ENCODE measurements around the gene MYO16. TPM values are rescaled to one million over a fixed set of nuclear protein-coding genes. Genes with fewer than 3 reads are reported as not detected.

Gene MYO16
- total RNA-seq, 1 experiment from 2014 or later, result 0.49 TPM

DNA sequence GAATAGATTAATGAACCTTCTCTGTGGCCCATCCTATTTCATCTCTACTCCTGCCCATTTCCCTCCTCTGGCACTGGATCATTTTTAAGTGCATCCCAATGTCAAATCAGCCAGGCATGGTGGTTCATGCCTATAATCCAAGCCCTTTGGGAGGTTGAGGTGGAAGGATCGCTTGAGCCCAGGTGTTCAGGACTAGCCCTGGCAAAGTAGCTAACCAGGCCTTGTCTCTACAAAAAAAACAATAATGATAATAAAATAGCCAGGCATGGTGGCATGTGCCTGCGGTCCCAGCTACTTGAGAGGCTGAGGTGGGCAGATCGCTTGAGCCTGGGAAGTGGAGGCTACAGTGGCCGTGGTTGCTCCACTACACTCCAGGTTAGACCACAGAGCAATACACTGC lies 517.0 kb downstream of the MYO16 start:
- no peak for DNase-seq (ENCODE audit: low spot score)
- intact Hi-C loops (cut with micrococcal nuclease; ENCODE audit: unreplicated experiment), result loop anchor here (5.0 to 10.0 kb wide), 4 partner anchors 229 to 958 kb away; no protein-coding TSS in a partner anchor
- CTCF ChIA-PET, result no interaction called here

GRCh38 chr13:109146912-109147647 lies 517.7 kb downstream of the MYO16 start:
- intact Hi-C loops (cut with micrococcal nuclease; ENCODE audit: unreplicated experiment), result loop anchor here (5.0 to 10.0 kb wide), 4 partner anchors 230 to 958 kb away; no protein-coding TSS in a partner anchor
- TSS peak; percentile 34 for BruUV-seq (replicated peaks)
- H3K36me3 ChIP-seq (ENCODE audit: insufficient read depth, low read length, poor library complexity, severe bottlenecking), result no peaks in the 10 kb centered on the region
- H3K9me3 ChIP-seq (ENCODE audit: low read depth, low read length, poor library complexity, severe bottlenecking), result no peaks in the 10 kb centered on the region
- POLR2A ChIA-PET (ENCODE audit: low non-redundant PET), result no interaction called here
- TF ChIP-seq EZH2 (IDR thresholded peaks at IDR 0.05; ENCODE audit: borderline replicate concordance, low read depth, low read length, poor library complexity, severe bottlenecking) (no peak), CTCF (conservative IDR thresholded peaks at IDR 0.05; ENCODE audit: low read depth, low read length) (no peak)
- CTCF ChIA-PET, result no interaction called here
- H3K4me1 ChIP-seq (ENCODE audit: insufficient read depth, low read length, poor library complexity, severe bottlenecking), result peaks cover 78% of the 10 kb centered on the region
- H3K27me3 ChIP-seq (replicated peaks; ENCODE audit: insufficient read depth, low read depth, low read length, poor library complexity), result no peaks in the 10 kb centered on the region
- H3K4me3 ChIP-seq (ENCODE audit: low read depth, low read length, poor library complexity, severe bottlenecking), result no peak overlapping the region
- peak overlapping the region; percentile 80 for H3K27ac ChIP-seq (ENCODE audit: low read depth, low read length, poor library complexity, severe bottlenecking)
- DNase-seq (ENCODE audit: low spot score), result peak; percentile 66

More for the DNA sequence above, 517.0 kb downstream of the MYO16 start:
- Histone ChIP-seq H3K4me1 (ENCODE audit: insufficient read depth, low read length, poor library complexity, severe bottlenecking) (peaks cover 71% of the 10 kb centered on the region), H3K27me3 (replicated peaks; ENCODE audit: insufficient read depth, low read depth, low read length, poor library complexity) (no peaks in the 10 kb centered on the region), H3K9me3 (ENCODE audit: low read depth, low read length, poor library complexity, severe bottlenecking) (no peaks in the 10 kb centered on the region), H3K27ac (ENCODE audit: low read depth, low read length, poor library complexity, severe bottlenecking) (peak overlapping the region; percentile 80), H3K36me3 (ENCODE audit: insufficient read depth, low read length, poor library complexity, severe bottlenecking) (no peaks in the 10 kb centered on the region), H3K4me3 (ENCODE audit: low read depth, low read length, poor library complexity, severe bottlenecking) (no peak overlapping the region)
- POLR2A ChIA-PET (ENCODE audit: low non-redundant PET), result no interaction called here
- TF ChIP-seq EZH2 (IDR thresholded peaks at IDR 0.05; ENCODE audit: borderline replicate concordance, low read depth, low read length, poor library complexity, severe bottlenecking), result no peak
- TF ChIP-seq CTCF (conservative IDR thresholded peaks at IDR 0.05; ENCODE audit: low read depth, low read length), result no peak
- no TSS peak for BruUV-seq (replicated peaks)

DNA sequence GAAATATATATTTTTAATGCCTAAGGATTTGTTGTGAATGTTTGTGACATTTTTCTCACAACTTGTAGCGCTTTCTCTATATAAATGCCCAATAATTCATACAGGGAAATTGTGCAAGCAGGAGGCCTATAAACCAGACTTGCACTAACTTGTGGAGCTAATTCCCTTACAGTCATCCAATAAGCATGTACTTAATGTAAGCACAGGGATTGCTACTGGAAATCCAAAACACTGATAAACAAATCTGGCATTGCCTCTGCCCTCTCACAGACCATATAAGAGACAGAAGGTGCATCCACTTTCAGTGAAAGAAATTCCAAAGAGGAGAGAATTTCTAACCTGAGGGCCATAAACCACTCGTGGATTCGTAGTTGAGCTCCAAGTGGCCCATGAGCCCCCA lies 518.8 kb downstream of the MYO16 start:
- no peak for DNase-seq (ENCODE audit: low spot score)
- POLR2A ChIA-PET (ENCODE audit: low non-redundant PET), result no interaction called here
- intact Hi-C loops (cut with micrococcal nuclease; ENCODE audit: unreplicated experiment), result loop anchor here (5.0 to 10.0 kb wide), 4 partner anchors 231 to 957 kb away; no protein-coding TSS in a partner anchor
- peak overlapping the region; percentile 80 for H3K27ac ChIP-seq (ENCODE audit: low read depth, low read length, poor library complexity, severe bottlenecking)
- H3K9me3 ChIP-seq (ENCODE audit: low read depth, low read length, poor library complexity, severe bottlenecking), result no peaks in the 10 kb centered on the region
- no peaks in the 10 kb centered on the region for H3K27me3 ChIP-seq (replicated peaks; ENCODE audit: insufficient read depth, low read depth, low read length, poor library complexity)
- peaks cover 89% of the 10 kb centered on the region for H3K4me1 ChIP-seq (ENCODE audit: insufficient read depth, low read length, poor library complexity, severe bottlenecking)
- BruUV-seq (replicated peaks), result no TSS peak
- H3K4me3 ChIP-seq (ENCODE audit: low read depth, low read length, poor library complexity, severe bottlenecking), result no peak overlapping the region
- CTCF ChIA-PET, result no interaction called here
- TF ChIP-seq CTCF (conservative IDR thresholded peaks at IDR 0.05; ENCODE audit: low read depth, low read length) (no peak), EZH2 (IDR thresholded peaks at IDR 0.05; ENCODE audit: borderline replicate concordance, low read depth, low read length, poor library complexity, severe bottlenecking) (no peak)
- no peaks in the 10 kb centered on the region for H3K36me3 ChIP-seq (ENCODE audit: insufficient read depth, low read length, poor library complexity, severe bottlenecking)
